Breast epithelium (tissue), 3 donors: Measurements from ENCODE around the gene TVP23B.
"Not testable (repeated sequence)": the region's sequence is repeated elsewhere in the genome, so short reads cannot be mapped to it uniquely, and the experiment has no call there.

ENCODE experiments used
- POLR2A ChIP-seq: fragments of 450-650 bp; IDR thresholded peaks from one replicate; pipeline ENCODE4 v1.6.1; 2016; ENCODE audit warnings: antibody characterized with exemption, mild to moderate bottlenecking, moderate library complexity
- TF ChIP-seq, protein P1 (sequence below), 3 donors: fragments of 450-650 bp; IDR thresholded peaks; one replicate each; pipeline ENCODE4 v1.5.1; 2016 to 2017; ENCODE audit warnings: antibody characterized with exemption in 3 of 3, mild to moderate bottlenecking in 3 of 3, moderate library complexity in 3 of 3

DNA sequence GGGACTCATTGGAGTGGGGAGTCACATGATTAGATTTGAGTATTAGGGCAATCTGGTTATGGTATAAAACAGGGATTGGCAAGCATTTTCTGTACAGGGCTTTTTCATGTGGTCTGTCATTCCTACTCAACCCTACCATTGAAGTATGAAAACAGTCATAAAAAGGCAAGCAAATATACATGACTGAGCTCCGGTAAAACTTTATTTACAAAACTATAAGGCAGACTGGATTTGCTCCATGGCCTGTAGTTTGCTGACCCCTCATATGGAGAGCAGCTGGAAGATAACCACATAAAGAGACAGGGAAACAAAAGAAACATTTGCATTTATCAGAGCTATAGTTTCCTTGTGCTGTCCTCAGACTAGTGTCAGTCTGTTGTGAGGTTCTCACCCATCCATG lies 46.6 kb downstream of the TVP23B start:
- TF ChIP-seq POLR2A: not testable (repeated sequence)
- TF ChIP-seq, protein P1, sequence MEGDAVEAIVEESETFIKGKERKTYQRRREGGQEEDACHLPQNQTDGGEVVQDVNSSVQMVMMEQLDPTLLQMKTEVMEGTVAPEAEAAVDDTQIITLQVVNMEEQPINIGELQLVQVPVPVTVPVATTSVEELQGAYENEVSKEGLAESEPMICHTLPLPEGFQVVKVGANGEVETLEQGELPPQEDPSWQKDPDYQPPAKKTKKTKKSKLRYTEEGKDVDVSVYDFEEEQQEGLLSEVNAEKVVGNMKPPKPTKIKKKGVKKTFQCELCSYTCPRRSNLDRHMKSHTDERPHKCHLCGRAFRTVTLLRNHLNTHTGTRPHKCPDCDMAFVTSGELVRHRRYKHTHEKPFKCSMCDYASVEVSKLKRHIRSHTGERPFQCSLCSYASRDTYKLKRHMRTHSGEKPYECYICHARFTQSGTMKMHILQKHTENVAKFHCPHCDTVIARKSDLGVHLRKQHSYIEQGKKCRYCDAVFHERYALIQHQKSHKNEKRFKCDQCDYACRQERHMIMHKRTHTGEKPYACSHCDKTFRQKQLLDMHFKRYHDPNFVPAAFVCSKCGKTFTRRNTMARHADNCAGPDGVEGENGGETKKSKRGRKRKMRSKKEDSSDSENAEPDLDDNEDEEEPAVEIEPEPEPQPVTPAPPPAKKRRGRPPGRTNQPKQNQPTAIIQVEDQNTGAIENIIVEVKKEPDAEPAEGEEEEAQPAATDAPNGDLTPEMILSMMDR (IDR thresholded peaks at IDR 0.05): not testable (repeated sequence)
